GM19455 (cell line): ENCODE results near the gene NGEF.

ENCODE experiments used
- ATAC-seq: cut with Tn5 transposase; IDR thresholded peaks from one replicate; pipeline ENCODE4 v1.9.1; 2021; ENCODE audit not compliant: unreplicated experiment

NGEF gene

GRCh38 chr2:232973796-232974195 lies 39.3 kb downstream of the NGEF start:
- no peak for ATAC-seq

- no peak for ATAC-seq
These were observed 39.9 kb downstream of the NGEF start for GRCh38 chr2:232973011-232973735.

- no peak for ATAC-seq
These were observed 41.3 kb downstream of the NGEF start for GRCh38 chr2:232971744-232972143.

- ATAC-seq = no peak
These were observed 43.0 kb downstream of the NGEF start for GRCh38 chr2:232970051-232970450.

- no peak for ATAC-seq
These were observed 45.6 kb downstream of the NGEF start for GRCh38 chr2:232967474-232967873.

GRCh38 chr2:232966122-232966521 lies 46.9 kb downstream of the NGEF start:
- ATAC-seq = no peak

- ATAC-seq = no peak
These were observed 49.1 kb downstream of the NGEF start for GRCh38 chr2:232963913-232964312.

- no peak for ATAC-seq
These were observed 52.2 kb downstream of the NGEF start for GRCh38 chr2:232960862-232961261.

- ATAC-seq = no peak
These were observed 53.9 kb downstream of the NGEF start for GRCh38 chr2:232959139-232959538.

GRCh38 chr2:232957657-232958090 lies 55.4 kb downstream of the NGEF start:
- peak; percentile 54 for ATAC-seq

- ATAC-seq = no peak
These were observed 57.2 kb downstream of the NGEF start for GRCh38 chr2:232955856-232956255.

GRCh38 chr2:232954691-232955090 lies 58.4 kb downstream of the NGEF start:
- ATAC-seq = no peak

GRCh38 chr2:232951891-232952290 lies 61.2 kb downstream of the NGEF start:
- ATAC-seq = no peak

GRCh38 chr2:232951181-232951580 lies 61.9 kb downstream of the NGEF start:
- no peak for ATAC-seq

- ATAC-seq = no peak
These were observed 62.3 kb downstream of the NGEF start for GRCh38 chr2:232950751-232951150.

GRCh38 chr2:232949016-232949415 lies 64.0 kb downstream of the NGEF start:
- ATAC-seq = no peak

- ATAC-seq = no peak
These were observed 70.2 kb downstream of the NGEF start for GRCh38 chr2:232942831-232943230.

- ATAC-seq = no peak
These were observed 71.0 kb downstream of the NGEF start for GRCh38 chr2:232941912-232942594.

- ATAC-seq = no peak
These were observed 71.7 kb downstream of the NGEF start for GRCh38 chr2:232941400-232941799.

- no peak for ATAC-seq
These were observed 72.3 kb downstream of the NGEF start for GRCh38 chr2:232940724-232941123.

- ATAC-seq = no peak
These were observed 75.7 kb downstream of the NGEF start for GRCh38 chr2:232937278-232937906.

- no peak for ATAC-seq
These were observed 81.4 kb downstream of the NGEF start for GRCh38 chr2:232931636-232932035.
